GM15510 (cell line): Measurements from ENCODE around the gene MYOCD.

Experiments
- POLR2A ChIP-seq: IDR thresholded peaks from 3 replicates; pipeline ENCODE4 v1.6.1; 2011; ENCODE audit warnings: borderline replicate concordance; ENCODE audit not compliant: insufficient read length; ENCODE audit errors: extremely low read depth

The MYOCD gene

GRCh38 chr17:12719948-12720347 is 54.3 kb downstream of the MYOCD start:
- no peak for TF ChIP-seq POLR2A

DNA sequence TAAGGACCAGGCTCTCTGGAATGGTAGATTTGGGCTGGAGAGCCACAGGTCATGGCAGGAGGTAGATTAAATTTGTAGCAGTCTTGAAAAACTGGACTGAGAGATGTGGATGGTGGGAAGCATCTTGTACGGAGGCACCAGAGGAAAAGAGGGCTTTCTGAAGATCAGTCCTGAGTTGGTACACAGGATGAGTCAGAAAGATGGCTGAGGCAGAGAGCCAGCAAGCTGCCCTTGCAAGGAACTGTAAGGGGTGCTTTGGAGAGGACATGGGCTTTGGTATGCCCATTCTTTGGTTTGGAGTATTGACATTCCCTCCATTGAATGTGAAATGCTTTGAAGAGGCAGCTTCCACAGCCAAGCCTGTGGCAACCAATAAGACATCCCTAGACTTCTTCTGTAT is 55.9 kb downstream of the MYOCD start:
- TF ChIP-seq POLR2A: no peak

DNA sequence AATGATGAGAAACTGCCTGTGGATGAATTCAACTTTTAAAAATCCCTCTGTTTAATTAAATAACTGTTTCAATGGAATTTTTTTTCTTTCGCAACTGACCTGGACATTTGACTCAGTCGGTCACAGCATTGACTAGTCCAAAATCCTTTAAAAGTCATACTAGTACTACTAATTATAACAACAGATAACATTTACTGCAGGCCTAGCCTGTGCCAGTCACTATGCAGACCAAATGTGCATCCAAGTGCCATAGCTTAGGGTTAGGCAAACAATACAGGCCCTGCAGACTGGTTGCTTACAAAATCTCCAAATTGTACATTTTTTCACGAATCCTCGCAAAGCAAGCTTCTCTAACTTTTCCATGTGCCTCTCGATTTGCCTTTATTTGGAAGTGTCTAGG is 56.6 kb downstream of the MYOCD start:
- TF ChIP-seq POLR2A: no peak

DNA sequence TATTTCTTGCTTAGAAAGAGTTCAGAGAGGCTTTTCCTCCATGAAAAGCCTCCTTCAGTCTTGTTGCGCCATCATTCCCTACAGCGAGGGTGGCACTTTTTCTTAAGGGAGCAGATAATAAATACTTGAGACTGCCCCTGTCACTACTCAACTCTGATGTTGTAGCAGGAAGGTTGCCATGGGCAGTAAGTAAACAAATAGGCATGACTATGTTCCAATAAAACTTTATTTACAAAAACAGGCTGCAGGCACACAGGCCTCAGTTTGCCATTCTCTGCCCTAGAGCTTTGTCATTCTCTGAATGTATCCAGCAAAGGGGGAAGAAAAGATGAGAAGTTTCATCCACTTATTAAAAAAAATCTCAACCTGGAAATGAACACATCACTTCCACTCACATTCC is 60.4 kb downstream of the MYOCD start:
- no peak for TF ChIP-seq POLR2A

GRCh38 chr17:12727076-12727760 is 61.5 kb downstream of the MYOCD start:
- no peak for TF ChIP-seq POLR2A

DNA sequence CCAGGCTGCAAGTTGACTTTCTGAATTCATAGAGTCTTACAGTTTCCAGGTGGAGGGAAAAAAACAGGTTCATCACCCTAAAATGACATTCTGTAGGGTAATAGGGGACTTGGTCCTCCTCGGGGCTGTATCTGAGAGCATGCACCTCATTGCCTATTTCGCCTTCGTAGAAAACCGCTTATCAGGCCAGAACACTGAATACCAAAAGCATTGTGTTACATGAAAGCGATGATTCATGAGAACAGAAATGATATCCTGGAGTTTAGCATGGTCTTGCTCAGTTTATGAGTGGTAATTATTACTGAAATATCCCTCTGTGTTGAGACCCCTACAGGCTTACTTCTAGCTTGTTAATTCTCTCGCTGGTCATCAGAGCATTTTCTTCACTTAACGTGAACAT is 62.2 kb downstream of the MYOCD start:
- TF ChIP-seq POLR2A: no peak

- no peak for TF ChIP-seq POLR2A
These were observed 63.4 kb downstream of the MYOCD start for GRCh38 chr17:12729086-12729485.

DNA sequence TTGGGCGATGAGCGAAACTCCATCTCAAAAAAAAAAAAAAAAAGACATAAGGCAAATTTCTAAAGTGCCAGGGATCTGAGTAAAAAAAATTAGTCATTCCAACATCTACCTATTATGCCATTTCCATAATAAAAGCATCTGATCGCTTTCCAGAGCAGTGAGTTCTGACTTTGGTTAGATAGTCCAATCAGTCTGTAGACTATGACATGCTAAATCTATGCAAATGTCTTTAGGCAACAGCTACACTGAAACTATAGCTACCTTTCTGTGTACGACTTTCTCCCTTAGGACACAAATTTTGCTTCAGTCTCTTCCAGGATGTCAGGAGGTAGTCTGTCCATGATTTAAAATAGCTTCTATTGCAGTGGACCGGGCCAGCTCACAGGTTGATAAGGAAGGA is 64.7 kb downstream of the MYOCD start:
- no peak for TF ChIP-seq POLR2A

- no peak for TF ChIP-seq POLR2A
These were observed 65.3 kb downstream of the MYOCD start for GRCh38 chr17:12730931-12731521.

GRCh38 chr17:12731839-12732238 is 66.1 kb downstream of the MYOCD start:
- TF ChIP-seq POLR2A: no peak

GRCh38 chr17:12732366-12732765 is 66.7 kb downstream of the MYOCD start:
- no peak for TF ChIP-seq POLR2A

DNA sequence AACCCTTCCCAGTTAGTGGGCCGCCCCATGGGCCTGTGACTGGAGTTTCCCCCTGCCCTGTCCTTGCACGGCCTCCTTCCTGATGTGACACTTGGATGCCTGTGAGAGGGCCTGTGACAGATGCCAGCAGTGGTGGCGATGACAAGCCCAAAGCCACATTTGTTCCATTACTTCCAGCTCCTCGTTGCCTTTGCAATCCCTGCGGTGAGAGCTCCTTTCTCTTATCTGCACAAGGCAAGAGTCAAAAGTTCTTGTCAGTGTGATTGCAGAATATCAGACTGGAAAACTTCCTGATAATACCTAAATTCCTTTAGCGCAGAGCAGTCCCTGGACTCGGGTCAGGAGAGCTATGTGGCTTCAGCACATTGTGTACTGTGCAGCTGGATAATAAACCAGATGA is 69.2 kb downstream of the MYOCD start:
- TF ChIP-seq POLR2A: no peak

GRCh38 chr17:12735517-12735916 is 69.8 kb downstream of the MYOCD start:
- no peak for TF ChIP-seq POLR2A

GRCh38 chr17:12736526-12736925 is 70.8 kb downstream of the MYOCD start:
- TF ChIP-seq POLR2A: no peak

DNA sequence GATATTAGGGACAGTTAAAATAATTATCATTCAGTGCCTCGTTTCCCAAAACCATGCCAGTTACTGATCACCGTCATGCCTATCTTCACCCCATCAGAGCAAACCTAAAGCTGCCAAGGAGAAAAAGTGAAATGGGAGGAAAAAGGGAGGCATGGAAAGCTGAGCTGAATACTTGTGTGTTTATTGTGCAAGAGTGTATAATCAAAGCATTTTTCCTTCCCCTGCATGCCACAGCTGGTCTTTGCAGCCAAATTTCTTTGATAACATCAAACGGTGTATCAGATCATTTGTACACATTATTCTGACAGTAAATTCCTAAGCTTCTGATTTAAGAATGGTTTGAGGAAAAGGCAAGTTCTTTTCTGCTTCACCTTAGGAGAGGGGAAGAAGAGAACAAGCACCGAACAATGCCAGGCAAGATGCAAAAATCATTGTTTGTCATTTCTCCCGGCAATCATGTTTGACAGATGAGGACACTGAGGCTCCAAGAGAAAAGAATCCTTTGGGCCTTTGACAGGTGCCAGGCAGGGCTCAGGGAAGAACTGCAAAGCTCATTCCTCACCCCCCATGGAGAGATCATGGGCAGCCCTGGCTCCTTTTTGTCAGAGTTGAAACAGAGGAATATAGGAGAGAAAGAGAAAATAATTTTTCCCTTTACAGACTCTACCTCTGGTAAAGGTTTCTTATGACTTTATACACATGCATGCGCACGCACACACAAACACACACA is 72.2 kb downstream of the MYOCD start:
- no peak for TF ChIP-seq POLR2A

DNA sequence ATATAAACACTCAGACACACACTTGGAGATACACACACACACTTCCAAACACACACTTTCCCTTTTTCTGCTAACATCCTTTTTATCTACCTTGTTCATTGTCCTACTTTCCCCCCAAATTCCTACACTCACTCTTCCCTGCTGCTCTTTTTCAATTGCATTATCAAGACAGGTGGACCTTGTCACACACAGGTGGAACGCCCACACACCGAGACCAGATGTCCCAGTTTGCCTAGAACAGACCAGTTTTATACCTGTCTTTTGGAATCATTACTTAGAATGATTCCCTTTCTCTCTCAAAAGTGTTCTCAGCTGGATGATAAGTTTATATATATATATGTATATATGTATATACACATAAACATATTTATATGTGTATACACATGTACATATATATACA is 72.9 kb downstream of the MYOCD start:
- no peak for TF ChIP-seq POLR2A

GRCh38 chr17:12739500-12739899 is 73.8 kb downstream of the MYOCD start:
- TF ChIP-seq POLR2A: no peak

DNA sequence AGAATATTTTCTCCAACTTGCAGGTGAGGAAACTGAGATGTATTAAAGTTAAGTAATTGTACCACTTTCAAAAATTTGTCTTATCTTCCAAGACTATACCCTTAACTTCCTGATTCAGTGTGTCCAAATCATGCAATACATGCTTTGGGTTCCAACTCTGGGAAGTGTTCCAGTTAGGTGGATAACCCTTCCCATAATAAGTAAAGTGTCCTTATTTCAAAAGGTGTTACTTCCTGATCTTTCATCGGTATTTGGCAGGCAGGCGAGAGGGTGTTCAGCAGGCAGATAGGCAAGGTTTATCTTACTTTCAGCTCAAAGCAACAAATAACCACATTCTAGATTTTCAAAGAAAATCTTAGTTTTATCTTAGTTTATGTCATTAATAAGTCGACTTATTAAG is 77.4 kb downstream of the MYOCD start:
- no peak for TF ChIP-seq POLR2A
